Measurements from ENCODE around the gene HHLA2.
A peak's percentile ranks its signal among the peaks of the same experiment; 100 is the strongest.

The HHLA2 gene

GRCh38 chr3:108394563-108394962, 98.2 kb downstream of the HHLA2 start:
- DNase-seq, result no peak

- no peak for DNase-seq
Observed at GRCh38 chr3:108396336-108396735, 100.0 kb downstream of the HHLA2 start.

DNA sequence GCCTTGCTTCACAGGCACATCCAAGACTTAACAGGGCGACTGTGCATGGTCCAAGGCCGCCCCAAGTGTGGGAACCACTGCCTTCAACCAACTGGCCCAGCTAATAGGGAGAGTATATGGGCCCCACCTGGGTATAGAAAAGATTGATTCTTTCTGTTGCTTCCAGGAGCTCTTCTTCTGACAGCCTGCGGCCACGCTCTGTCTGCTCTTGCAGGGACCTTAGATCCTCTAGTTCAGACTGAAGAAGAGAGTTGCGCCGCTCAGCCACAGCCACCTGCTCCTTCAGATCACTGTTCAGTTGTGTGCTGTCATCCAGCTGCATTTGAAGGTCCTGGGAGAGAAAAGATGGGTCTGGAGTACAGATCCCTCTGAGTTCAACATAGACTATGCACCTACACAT, 102.2 kb downstream of the HHLA2 start:
- no peak for DNase-seq

DNA sequence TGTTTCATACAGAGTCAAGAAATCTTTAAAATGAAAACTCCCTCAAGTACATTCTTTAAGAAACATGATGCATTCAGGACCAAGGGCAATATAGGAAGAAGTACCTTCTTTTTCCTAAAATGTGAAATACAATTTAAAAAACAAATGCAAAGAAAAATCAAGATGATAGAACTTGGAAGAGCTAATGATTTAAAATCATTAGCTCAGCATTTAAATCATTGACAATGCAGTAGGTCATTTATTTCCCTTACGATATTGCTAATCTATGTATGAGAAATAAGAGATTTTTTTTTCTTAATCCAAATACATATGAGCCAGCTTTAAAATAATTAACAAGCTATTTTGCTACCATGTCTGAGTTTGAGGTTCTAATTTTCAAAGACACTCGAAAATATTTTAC, 105.5 kb downstream of the HHLA2 start:
- DNase-seq, result no peak

DNA sequence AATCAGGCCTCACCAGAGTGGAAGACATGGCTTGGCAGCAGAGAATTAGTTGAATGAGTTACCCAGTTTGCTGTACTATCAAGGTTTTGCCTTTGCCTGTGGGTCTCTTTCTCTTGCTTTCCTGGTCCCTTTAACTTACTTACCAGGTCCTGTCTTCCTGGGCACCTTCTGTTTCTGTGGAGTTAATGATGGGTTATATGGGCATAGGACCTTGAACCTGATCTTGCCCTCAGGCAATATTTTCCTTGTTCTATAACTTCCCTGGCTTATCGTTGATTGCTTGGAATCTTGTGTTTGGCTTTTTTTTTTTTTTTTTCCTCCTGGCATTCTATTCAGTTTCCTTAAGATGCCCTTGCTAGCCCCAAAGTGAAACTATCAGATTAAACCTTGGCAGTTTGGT, 106.8 kb downstream of the HHLA2 start:
- DNase-seq, result no peak

GRCh38 chr3:108403686-108404345, 107.5 kb downstream of the HHLA2 start:
- DNase-seq, result no peak

GRCh38 chr3:108404368-108404767, 108.0 kb downstream of the HHLA2 start:
- no peak for DNase-seq

GRCh38 chr3:108406063-108406660, 109.8 kb downstream of the HHLA2 start:
- DNase-seq, result no peak

GRCh38 chr3:108406661-108407206, 110.4 kb downstream of the HHLA2 start:
- DNase-seq, result peak; percentile 44

DNA sequence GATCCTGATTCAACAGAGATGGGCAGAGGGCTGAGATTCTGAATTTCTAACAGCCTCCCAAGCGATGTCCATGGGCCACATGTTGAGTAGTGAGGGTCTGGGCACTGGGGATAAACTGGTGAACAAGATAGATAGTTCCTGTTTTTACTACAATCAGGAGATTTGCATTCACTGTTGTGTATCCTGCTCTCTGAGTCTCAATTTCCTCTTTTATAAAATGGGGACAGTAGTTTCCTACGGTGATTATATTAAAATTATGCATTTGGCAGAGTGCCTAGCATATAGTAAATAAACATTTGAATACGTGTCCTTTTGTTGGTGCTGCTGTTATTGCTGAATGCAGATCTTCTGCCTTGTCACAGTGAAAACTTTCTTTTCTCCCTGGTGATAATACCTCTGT, 111.5 kb downstream of the HHLA2 start:
- DNase-seq, result no peak

GRCh38 chr3:108408883-108409799, 112.8 kb downstream of the HHLA2 start:
- no peak for DNase-seq

GRCh38 chr3:108409800-108410178, 113.4 kb downstream of the HHLA2 start:
- no peak for DNase-seq

GRCh38 chr3:108410531-108410984, 114.2 kb downstream of the HHLA2 start:
- no peak for DNase-seq

DNA sequence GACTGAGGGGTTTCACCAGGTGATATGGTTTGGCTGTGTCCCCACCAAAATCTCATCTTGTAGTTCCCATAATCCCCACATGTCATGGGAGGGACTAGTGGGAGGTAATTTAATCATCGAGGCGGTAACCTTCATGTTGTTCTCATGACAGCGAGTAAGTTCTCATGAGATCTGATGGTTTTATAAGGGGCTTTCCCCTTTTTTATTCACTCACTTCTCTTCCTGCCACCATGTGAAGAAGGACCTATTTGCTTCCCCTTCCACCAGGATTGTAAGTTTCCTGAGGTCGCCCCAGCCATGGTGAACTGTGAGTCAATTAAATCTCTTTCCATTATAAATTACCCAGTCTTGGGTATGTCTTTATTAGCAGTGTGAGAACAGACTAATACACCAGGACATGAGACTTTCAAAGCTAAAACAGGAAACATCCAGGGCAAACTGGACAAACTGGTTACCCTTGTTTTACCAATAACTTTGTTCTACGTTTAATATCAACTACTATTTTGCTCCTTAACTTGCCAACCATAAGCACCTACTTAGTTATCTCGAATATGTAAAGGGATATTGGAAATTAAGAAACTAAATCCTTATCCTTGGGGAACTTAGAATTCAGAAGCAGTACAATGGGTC, 115.9 kb downstream of the HHLA2 start:
- no peak for DNase-seq

GRCh38 chr3:108414007-108414406, 117.7 kb downstream of the HHLA2 start:
- DNase-seq, result no peak

- DNase-seq, result no peak
Observed at GRCh38 chr3:108415661-108416060, 119.3 kb downstream of the HHLA2 start.

DNA sequence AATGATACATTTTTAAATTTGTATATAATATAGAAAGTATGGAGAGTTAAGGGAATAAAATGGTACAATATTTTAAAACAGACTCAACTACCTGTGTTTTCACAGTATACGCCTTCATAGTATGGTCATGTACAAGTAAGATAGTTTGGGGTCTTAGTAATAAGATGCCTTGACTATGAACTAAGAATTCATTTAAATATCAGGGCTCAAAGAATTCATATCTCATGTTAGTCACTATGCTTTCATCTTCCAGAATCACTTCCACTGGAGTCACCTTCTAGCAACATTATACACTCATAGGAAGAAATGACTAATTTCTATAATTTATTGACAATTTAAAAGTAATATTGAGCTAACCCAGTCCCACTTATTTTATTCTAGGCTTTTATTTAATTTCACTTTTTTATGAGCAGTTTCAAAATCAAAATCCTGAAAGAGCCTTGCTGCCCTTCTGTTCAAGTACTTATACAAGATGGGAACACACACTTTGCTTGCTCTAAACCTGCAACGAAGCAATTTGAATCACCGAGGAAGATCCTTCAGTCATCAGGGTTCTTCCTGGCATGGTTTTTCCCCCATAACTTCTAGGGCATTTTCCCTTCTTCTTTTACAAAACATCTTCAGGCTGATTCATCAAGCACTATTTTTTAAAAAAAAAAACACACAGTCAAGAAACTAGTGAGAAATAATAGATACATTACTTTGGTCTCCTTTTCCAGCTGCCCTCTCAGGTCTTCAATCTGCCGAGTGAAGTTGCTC, 119.9 kb downstream of the HHLA2 start:
- no peak for DNase-seq

GRCh38 chr3:108420926-108421325, 124.6 kb downstream of the HHLA2 start:
- no peak for DNase-seq

Measured in NCI-H187 treated with DMSO at 0.1 percent for 48 hours (cell line).